ENCODE data around the gene ANLN. TPM values are rescaled to one million over a fixed set of nuclear protein-coding genes. Genes with fewer than 3 reads are reported as not detected.
A peak's percentile ranks its signal among the peaks of the same experiment; 100 is the strongest.

ANLN gene
- total RNA-seq, 1 experiment from 2014 or later = 130 TPM

GRCh38 chr7:36388423-36388822 lies 1.2 kb upstream of the ANLN start:
- POLR2A ChIA-PET = interaction anchor here (1.7 kb wide), 1 partner anchor 21 kb away, joined by 7 read pairs; a partner anchor contains a TSS
- TF ChIP-seq ZFX (IDR thresholded peaks at IDR 0.05) (no peak), EGR1 (IDR thresholded peaks at IDR 0.05; ENCODE audit: low read depth) (no peak), EZH2 (IDR thresholded peaks at IDR 0.05) (no peak), SP1 (IDR thresholded peaks at IDR 0.05; ENCODE audit: low read depth) (peak; percentile 28; the same call in 1 of the 2 replicates), SRF (IDR thresholded peaks at IDR 0.05; ENCODE audit: low read depth) (no peak)
- peak overlapping the region; percentile 95 for H3K4me2 ChIP-seq (ENCODE audit: low read length)
- ATAC-seq = no peak
- H4K20me1 ChIP-seq (ENCODE audit: insufficient read depth) = peaks cover 6% of the 10 kb centered on the region; the same call in 1 of the 2 replicates
- H3K27me3 ChIP-seq (ENCODE audit: insufficient read depth, low read length) = no peaks in the 10 kb centered on the region
- H3K36me3 ChIP-seq (ENCODE audit: control insufficient read depth in 1 of 2, insufficient read depth in 2 of 2, low read length in 2 of 2) = no peaks in the 10 kb centered on the region; a peak in 1 of 4 replicates
- H3K27ac ChIP-seq (ENCODE audit: low read depth, low read length) = peak overlapping the region; percentile 92
- RAD21 ChIA-PET (ENCODE audit: low non-redundant PET in 1 of 2, low total read pairs in 2 of 2, uncharacterized antibody in 2 of 2, unreplicated experiment in 2 of 2) = interaction anchor here in 1 of 2 experiments (0.7 kb wide), 1 partner anchor 21 kb away, joined by 3 read pairs; no protein-coding TSS in a partner anchor
- H2AFZ ChIP-seq (ENCODE audit: low read depth, low read length, poor library complexity, severe bottlenecking) = peak overlapping the region; percentile 84
- BruUV-seq (replicated peaks) = no TSS peak
- H3K9me2 ChIP-seq (ENCODE audit: insufficient read depth) = no peaks in the 10 kb centered on the region
- no peak for DNase-seq (ENCODE audit: low read depth, low spot score)
- intact Hi-C loops (cut with micrococcal nuclease) = no loop called here
- no peaks in the 10 kb centered on the region for H3K9me3 ChIP-seq (ENCODE audit: control insufficient read depth in 1 of 2, insufficient read depth in 1 of 2, low read depth in 1 of 2, low read length in 2 of 2)
- CTCF ChIA-PET = interaction anchor here (1.1 to 1.6 kb wide), 2 partner anchors 21 to 97 kb away, joined by 3 to 9 read pairs; a partner anchor contains a TSS
- peaks cover 40 to 58% of the 10 kb centered on the region in 2 experiments for H3K4me1 ChIP-seq (ENCODE audit: control insufficient read depth in 1 of 2, insufficient read depth in 2 of 2, low read length in 2 of 2)
- peak overlapping the region in 1 of 2 experiments; percentile 17; a peak in 3 of 4 replicates for H3K4me3 ChIP-seq (replicated peaks in 1 of 2; ENCODE audit: low read depth in 1 of 2, low read length in 2 of 2)
- H3K9ac ChIP-seq (ENCODE audit: low read length) = peak overlapping the region; percentile 99
- H3K79me2 ChIP-seq (ENCODE audit: insufficient read depth, low read length) = peaks cover 38% of the 10 kb centered on the region

GRCh38 chr7:36390199-36391090 lies 783 bp downstream of the ANLN start:
- Histone ChIP-seq H3K4me3 (replicated peaks in 1 of 2; ENCODE audit: low read depth in 1 of 2, low read length in 2 of 2) (peak overlapping the region; percentile 77 to 97), H3K4me1 (ENCODE audit: control insufficient read depth in 1 of 2, insufficient read depth in 2 of 2, low read length in 2 of 2) (peaks cover 49 to 77% of the 10 kb centered on the region in 2 experiments), H3K4me2 (ENCODE audit: low read length) (peak overlapping the region; percentile 95), H3K9ac (ENCODE audit: low read length) (peak overlapping the region; percentile 99), H4K20me1 (ENCODE audit: insufficient read depth) (peaks cover 12% of the 10 kb centered on the region; the same call in 1 of the 2 replicates), H3K9me3 (ENCODE audit: control insufficient read depth in 1 of 2, insufficient read depth in 1 of 2, low read depth in 1 of 2, low read length in 2 of 2) (no peaks in the 10 kb centered on the region), H3K79me2 (ENCODE audit: insufficient read depth, low read length) (peaks cover 58% of the 10 kb centered on the region), H3K36me3 (ENCODE audit: control insufficient read depth in 1 of 2, insufficient read depth in 2 of 2, low read length in 2 of 2) (peaks cover 0 to 3% of the 10 kb centered on the region in 2 experiments; a peak in 1 of 4 replicates), H2AFZ (ENCODE audit: low read depth, low read length, poor library complexity, severe bottlenecking) (no peak overlapping the region), H3K27me3 (ENCODE audit: insufficient read depth, low read length) (no peaks in the 10 kb centered on the region), H3K9me2 (ENCODE audit: insufficient read depth) (no peaks in the 10 kb centered on the region), H3K27ac (ENCODE audit: low read depth, low read length) (peak overlapping the region; percentile 92)
- ChIA-PET POLR2A (interaction anchor here (0.7 to 1.3 kb wide), 2 partner anchors 10 to 28 kb away, joined by 3 to 5 read pairs; no protein-coding TSS in a partner anchor), RAD21 (ENCODE audit: low non-redundant PET in 1 of 2, low total read pairs in 2 of 2, uncharacterized antibody in 2 of 2, unreplicated experiment in 2 of 2) (no interaction called here), CTCF (no interaction called here)
- ATAC-seq (peak; percentile 76), DNase-seq (ENCODE audit: low read depth, low spot score) (peak; percentile 56)
- BruUV-seq (replicated peaks) = TSS peak; percentile 58
- intact Hi-C loops (cut with micrococcal nuclease) = no loop called here
- TF ChIP-seq SP1 (IDR thresholded peaks at IDR 0.05; ENCODE audit: low read depth) = peak; percentile 55
- TF ChIP-seq EZH2phosphoT487 (IDR thresholded peaks at IDR 0.05; ENCODE audit: borderline replicate concordance) = no peak
- TF ChIP-seq SRF (IDR thresholded peaks at IDR 0.05; ENCODE audit: low read depth) = no peak
- TF ChIP-seq YY1 (IDR thresholded peaks at IDR 0.05; ENCODE audit: extremely low read depth, insufficient replicate concordance, low read depth, low read length) = no peak
- TF ChIP-seq POLR2A (IDR thresholded peaks at IDR 0.05; ENCODE audit: borderline replicate concordance, extremely low read depth, insufficient read depth, insufficient read length) = no peak
- no peak for TF ChIP-seq CEBPB (IDR thresholded peaks at IDR 0.05; ENCODE audit: low read depth)
- TF ChIP-seq POLR2AphosphoS5 (IDR thresholded peaks at IDR 0.05; ENCODE audit: low read depth, low read length) = no peak; the same call in 1 of the 2 replicates
- TF ChIP-seq ELF1 (IDR thresholded peaks at IDR 0.05; ENCODE audit: borderline replicate concordance, low read depth) = no peak
- TF ChIP-seq FOSL1 (IDR thresholded peaks at IDR 0.05; ENCODE audit: low read depth) = peak; percentile 77
- peak; percentile 63 for TF ChIP-seq SIN3A (IDR thresholded peaks at IDR 0.05; ENCODE audit: low read depth)
- no peak for TF ChIP-seq EGR1 (IDR thresholded peaks at IDR 0.05; ENCODE audit: low read depth)
- no peak for TF ChIP-seq EZH2 (IDR thresholded peaks at IDR 0.05)
- TF ChIP-seq JUND (IDR thresholded peaks at IDR 0.05) = peak; percentile 82
- TF ChIP-seq REST (IDR thresholded peaks at IDR 0.05; ENCODE audit: low read depth) = no peak
- TF ChIP-seq ZFX (IDR thresholded peaks at IDR 0.05) = peak; percentile 90
- TF ChIP-seq MAX (IDR thresholded peaks at IDR 0.05) = peak; percentile 17; the same call in 1 of the 2 replicates
